NCI-H2227 treated with DMSO at 0.1 percent for 48 hours (cell line): ENCODE results near the gene MINDY4.
A peak's percentile ranks its signal among the peaks of the same experiment; 100 is the strongest.

ENCODE experiments used
- DNase-seq: peaks from one replicate; lab custom pipeline; 2025; lab: John Stamatoyannopoulos, UW

Gene MINDY4

DNA sequence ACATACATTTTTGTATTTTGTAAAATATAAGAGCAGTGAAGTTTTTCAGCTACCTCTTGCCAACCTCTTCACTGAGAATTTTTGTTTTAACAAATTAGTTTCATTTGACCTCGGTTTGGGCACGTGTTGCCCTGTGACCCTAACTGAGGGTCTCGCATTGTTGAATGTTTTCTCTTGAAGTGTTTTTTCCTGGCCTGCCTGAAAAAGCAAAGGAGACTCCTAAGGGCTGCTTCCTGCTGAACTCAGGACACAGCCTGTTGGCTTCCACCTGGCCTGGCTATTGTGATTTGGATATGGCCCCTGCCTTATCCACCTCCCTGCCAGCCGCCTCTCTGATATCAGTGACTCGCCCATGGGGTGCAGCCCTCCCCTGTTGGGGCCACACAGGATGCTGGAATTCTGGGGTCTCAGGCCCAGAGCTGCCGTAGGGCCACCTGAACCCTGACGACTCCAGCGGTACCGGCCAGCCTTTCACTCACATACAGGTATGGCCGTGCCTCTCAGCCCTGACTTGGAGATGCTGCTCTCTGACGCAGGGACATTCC lies 81.6 kb downstream of the MINDY4 start:
- no peak for DNase-seq

- DNase-seq = no peak
Measured at GRCh38 chr7:30853576-30853975, 82.4 kb downstream of the MINDY4 start.

GRCh38 chr7:30855936-30856335 lies 84.7 kb downstream of the MINDY4 start:
- DNase-seq = no peak

DNA sequence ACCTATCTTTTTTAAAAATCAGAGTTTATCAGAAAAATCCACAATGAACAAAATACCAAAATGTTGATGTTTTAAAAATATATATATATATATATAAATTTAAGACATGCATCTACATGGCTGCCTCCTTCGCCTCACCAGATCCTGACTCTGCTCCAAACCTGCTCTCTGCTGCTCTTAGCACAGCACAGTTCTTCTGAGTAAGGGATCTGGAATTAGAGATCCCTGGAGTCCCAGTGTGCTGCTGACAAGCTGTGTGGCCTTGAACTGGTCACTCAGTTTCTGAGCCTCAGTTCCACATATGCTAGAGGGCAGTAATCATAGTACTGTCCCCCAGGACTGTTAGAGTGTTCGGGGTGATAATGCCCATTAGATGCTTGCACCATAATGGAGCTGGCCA lies 87.4 kb downstream of the MINDY4 start:
- no peak for DNase-seq

DNA sequence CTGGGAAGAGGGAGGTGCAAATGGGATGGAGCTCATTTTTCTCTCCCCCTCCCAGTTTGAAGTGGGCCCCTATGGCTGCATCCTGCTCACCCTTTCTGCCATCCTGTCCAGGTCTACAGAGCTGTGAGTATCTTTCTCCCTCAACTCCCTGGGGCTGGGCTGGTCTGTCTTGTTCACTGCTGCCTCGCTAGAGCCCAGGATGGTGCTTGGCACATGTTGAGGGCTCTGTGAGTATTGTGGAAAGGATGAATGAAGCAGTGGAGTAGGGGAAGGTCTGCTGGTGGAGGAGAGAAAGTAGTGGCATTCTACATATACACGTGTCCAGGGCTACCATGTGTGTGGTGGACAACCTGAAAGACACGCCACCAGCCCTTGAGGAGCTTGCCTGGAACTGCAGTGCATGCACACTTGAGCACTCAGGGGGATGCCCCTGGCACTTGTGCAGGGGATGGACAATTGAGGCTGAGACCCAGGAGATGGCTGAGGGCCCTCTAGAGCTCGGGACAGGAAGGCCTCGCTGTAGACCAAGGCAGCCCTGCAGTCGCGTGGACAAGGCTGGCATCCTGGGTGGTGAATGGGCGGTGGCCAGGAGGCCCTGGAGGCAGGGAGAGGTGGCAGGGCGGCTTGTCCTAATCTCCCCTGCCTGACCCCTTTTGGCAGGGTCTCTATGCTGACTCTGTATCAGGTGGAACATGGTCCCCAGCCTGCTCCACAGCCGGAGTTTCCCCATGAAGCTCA lies 88.2 kb downstream of the MINDY4 start:
- no peak for DNase-seq

DNA sequence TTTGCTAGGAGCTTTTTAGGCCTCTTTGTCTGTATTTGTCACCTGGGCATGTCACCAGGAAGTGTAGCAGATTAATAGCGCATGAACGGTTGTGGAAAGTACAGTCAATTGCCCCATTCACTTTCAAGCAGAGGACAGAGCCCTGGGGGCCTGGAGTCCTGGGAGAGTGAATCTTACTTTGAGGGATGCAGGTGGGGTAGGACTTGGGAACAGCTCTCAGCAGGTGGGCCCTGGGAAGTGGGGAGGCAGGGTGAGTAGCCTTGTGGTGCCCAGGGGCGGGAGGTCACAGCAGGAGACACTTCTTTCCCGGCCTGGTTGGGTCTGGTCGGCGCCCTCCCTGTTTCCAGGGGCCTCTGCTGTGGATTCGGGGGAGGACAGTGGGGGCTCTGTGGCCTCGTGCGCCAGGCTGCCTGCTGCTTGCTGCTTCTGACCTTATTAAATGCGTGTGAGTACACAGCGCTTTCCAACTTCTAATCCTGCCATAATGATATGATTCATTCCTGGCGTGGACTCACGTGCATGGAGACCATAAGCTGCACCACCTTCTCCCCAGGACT lies 88.8 kb downstream of the MINDY4 start:
- DNase-seq = no peak

DNA sequence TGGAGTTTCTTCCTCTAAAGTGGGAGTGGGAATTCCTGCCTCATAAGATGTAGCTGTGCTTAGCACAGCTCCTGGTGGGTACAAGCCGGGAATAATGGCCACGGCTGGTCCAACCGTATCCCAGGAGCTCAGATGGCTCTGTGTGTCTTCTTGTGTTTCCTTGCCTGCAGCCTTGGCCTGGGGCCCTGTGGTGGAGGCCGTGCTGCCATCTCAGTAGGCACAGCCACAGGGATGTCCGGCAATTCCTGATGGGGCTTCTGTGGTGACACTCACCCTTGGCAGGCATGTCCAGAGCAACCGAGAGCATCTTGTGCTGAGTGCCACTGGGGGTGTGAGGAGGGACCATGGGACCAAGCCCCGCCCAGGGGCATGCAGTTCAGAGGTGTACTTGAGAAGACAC lies 90.4 kb downstream of the MINDY4 start:
- no peak for DNase-seq

GRCh38 chr7:30862995-30863705 lies 91.9 kb downstream of the MINDY4 start:
- DNase-seq = no peak

- DNase-seq = no peak
Measured at GRCh38 chr7:30863706-30864035, 92.5 kb downstream of the MINDY4 start.

- DNase-seq = no peak
Measured at GRCh38 chr7:30864101-30864500, 92.9 kb downstream of the MINDY4 start.

DNA sequence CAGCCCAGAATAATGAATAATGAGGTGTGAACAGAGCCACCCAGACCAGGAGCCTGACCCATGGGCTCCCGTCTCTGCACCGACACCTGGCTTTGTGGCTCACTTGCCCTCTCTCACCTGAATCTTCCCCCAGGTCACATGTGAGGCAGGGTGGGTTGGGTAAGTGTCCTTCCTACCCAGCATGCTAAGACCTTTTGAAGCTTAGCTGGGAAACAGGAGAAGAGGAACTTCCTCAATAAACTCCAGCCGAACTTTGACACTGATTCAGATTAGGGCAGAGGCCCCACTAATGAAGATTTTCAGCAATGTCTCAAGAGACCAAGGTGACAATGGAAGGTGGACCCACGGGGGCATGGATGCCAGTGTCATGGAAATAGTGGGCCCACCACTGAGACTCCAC lies 93.9 kb downstream of the MINDY4 start:
- no peak for DNase-seq

GRCh38 chr7:30865821-30866220 lies 94.6 kb downstream of the MINDY4 start:
- DNase-seq = no peak

- DNase-seq = no peak
Measured at GRCh38 chr7:30866939-30867338, 95.7 kb downstream of the MINDY4 start.

- no peak for DNase-seq
Measured at GRCh38 chr7:30867483-30867882, 96.3 kb downstream of the MINDY4 start.

GRCh38 chr7:30869794-30870611 lies 98.8 kb downstream of the MINDY4 start:
- DNase-seq = peak; percentile 40

DNA sequence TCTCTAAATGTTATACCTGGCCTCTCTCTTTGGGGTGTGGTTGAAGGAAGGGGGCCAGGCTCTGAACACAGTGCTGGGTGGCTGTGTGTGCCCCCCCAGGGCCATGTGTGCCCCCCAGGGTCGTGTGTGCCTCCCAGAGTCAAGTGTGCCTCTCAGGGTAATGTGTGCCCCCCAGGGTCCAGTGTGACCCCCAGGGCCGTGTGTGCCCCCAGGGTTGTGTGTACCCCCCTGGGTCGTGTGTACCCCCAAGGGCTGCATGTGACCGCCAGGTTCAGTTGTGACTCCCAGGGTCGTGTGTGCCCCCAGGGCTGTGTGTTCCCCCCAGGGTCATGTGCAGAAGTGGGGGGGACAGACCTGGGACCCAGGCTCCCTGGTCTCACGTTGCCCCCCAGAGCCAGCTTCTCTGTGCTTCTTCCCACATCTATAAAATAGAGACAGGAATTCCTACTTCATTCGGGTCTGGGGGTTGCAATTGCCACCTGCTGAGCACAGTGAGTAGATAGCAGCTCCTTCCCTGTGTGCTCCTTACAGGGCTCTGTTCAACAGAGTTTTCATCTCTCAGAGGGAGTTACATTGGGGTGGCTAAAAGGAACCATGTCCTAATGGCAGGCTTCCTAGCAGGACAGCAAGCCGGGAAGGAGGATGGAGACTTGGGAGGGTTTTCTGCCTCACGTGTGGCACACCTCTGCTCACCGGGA lies 99.8 kb downstream of the MINDY4 start:
- DNase-seq = no peak

DNA sequence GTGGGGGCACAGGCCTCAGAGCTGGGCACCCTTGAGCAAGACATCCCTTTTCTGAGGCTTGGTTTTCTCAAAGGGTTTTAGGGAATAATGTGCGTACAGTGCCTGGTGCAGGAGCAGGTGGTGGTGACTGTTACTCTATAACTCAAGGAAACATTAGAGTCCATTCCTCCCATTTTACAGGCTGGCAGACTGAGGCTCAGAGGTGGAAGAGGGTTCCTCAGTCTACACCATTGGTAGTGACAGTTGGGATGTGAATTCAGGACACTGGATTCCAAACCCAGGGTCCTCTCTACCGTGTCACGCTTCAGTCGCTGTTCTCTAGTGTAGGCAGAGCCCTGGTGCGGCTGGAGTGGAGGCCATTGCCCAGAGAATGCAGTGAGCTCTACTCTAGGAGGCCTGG lies 100.4 kb downstream of the MINDY4 start:
- DNase-seq = no peak

DNA sequence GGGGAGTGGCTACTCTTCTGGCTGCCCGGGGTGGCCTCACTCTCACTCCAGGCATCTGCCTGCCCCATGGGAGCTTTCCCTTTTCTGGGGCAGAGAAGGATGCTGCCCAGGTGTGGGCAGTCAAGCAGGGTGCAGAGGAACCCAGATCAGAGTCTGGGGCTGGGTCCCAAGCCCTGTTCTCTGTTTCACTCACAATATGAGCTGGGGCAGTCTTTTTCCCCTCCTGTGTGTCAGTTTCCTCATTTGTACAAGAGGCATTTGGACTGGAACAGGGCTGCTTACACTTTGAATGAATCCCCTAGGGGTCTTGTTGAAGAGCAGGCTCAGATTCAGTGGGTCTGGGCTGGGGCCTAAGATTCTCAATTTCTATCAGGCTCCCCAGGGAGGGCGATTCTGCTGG lies 102.0 kb downstream of the MINDY4 start:
- DNase-seq = no peak

GRCh38 chr7:30873656-30874055 lies 102.4 kb downstream of the MINDY4 start:
- no peak for DNase-seq

GRCh38 chr7:30874656-30875302 lies 103.6 kb downstream of the MINDY4 start:
- DNase-seq = no peak
